HTERT RPE-1 (cell line): Measurements from ENCODE around the gene CTTNBP2NL.
"Not testable (repeated sequence)": the region's sequence is repeated elsewhere in the genome, so short reads cannot be mapped to it uniquely, and the experiment has no call there.

ENCODE experiments used
- in situ Hi-C: fragments of 300-500 bp; cut with MboI; formaldehyde crosslinking; loops from 4 replicates; pipeline ENCODE4 v1.14.3; 2020; ENCODE audit warnings: low sequenced_read_pairs

The CTTNBP2NL gene

GRCh38 chr1:112418099-112418892 lies 22.3 kb downstream of the CTTNBP2NL start:
- in situ Hi-C loops: no loop called here

- in situ Hi-C loops: no loop called here
Measured at GRCh38 chr1:112423207-112423606, 27.2 kb downstream of the CTTNBP2NL start.

GRCh38 chr1:112423666-112424065 lies 27.7 kb downstream of the CTTNBP2NL start:
- in situ Hi-C loops: not testable (repeated sequence)

- in situ Hi-C loops: no loop called here
Measured at GRCh38 chr1:112429749-112430148, 33.7 kb downstream of the CTTNBP2NL start.

- in situ Hi-C loops: no loop called here
Measured at GRCh38 chr1:112431038-112431437, 35.0 kb downstream of the CTTNBP2NL start.

GRCh38 chr1:112435448-112435847 lies 39.4 kb downstream of the CTTNBP2NL start:
- in situ Hi-C loops: no loop called here

- in situ Hi-C loops: no loop called here
Measured at GRCh38 chr1:112436384-112437156, 40.6 kb downstream of the CTTNBP2NL start.

- in situ Hi-C loops: not testable (repeated sequence)
Measured at GRCh38 chr1:112438156-112438555, 42.1 kb downstream of the CTTNBP2NL start.

GRCh38 chr1:112439592-112439991 lies 43.6 kb downstream of the CTTNBP2NL start:
- in situ Hi-C loops: no loop called here

GRCh38 chr1:112440574-112440973 lies 44.6 kb downstream of the CTTNBP2NL start:
- in situ Hi-C loops: no loop called here

GRCh38 chr1:112444269-112444668 lies 48.3 kb downstream of the CTTNBP2NL start:
- in situ Hi-C loops: no loop called here

GRCh38 chr1:112445596-112445995 lies 49.6 kb downstream of the CTTNBP2NL start:
- in situ Hi-C loops: no loop called here

- in situ Hi-C loops: no loop called here
Measured at GRCh38 chr1:112446411-112446810, 50.4 kb downstream of the CTTNBP2NL start.

GRCh38 chr1:112448904-112449629 lies 53.1 kb downstream of the CTTNBP2NL start:
- in situ Hi-C loops: no loop called here

GRCh38 chr1:112449630-112449983 lies 53.6 kb downstream of the CTTNBP2NL start:
- in situ Hi-C loops: no loop called here

GRCh38 chr1:112450773-112451172 lies 54.8 kb downstream of the CTTNBP2NL start:
- in situ Hi-C loops: no loop called here

GRCh38 chr1:112451301-112451700 lies 55.3 kb downstream of the CTTNBP2NL start:
- in situ Hi-C loops: not testable (repeated sequence)

- in situ Hi-C loops: no loop called here
Measured at GRCh38 chr1:112453876-112454275, 57.9 kb downstream of the CTTNBP2NL start.

- in situ Hi-C loops: no loop called here
Measured at GRCh38 chr1:112454316-112454715, 58.3 kb downstream of the CTTNBP2NL start.

- in situ Hi-C loops: no loop called here
Measured at GRCh38 chr1:112457241-112457640, 61.2 kb downstream of the CTTNBP2NL start.

- in situ Hi-C loops: no loop called here
Measured at GRCh38 chr1:112457955-112458354, 61.9 kb downstream of the CTTNBP2NL start.
